Hepatocyte (in vitro differentiated cells): ENCODE measurements around the gene SRSF11. TPM values are rescaled to one million over a fixed set of nuclear protein-coding genes. Genes with fewer than 3 reads are reported as not detected.

Source experiments
- DNase-seq: peaks from one replicate; pipeline ENCODE4 v3.0.0-alpha.2; 2016; ENCODE audit warnings: low spot score
- H2AFZ ChIP-seq: fragments of 200-600 bp; sonication (generic); 2 replicates; pipeline ENCODE4 v1.6.0; 2016; ENCODE audit warnings: antibody characterized with exemption, mild to moderate bottlenecking
- H3K27ac ChIP-seq: fragments of 200-600 bp; sonication (generic); 2 replicates; pipeline ENCODE4 v1.5.1; 2016; ENCODE audit warnings: mild to moderate bottlenecking
- H3K27me3 ChIP-seq: fragments of 200-600 bp; sonication (generic); 2 replicates; pipeline ENCODE4 v1.6.1; 2016
- H3K36me3 ChIP-seq: fragments of 200-600 bp; sonication (generic); replicated peaks from 2 replicates; pipeline ENCODE4 v1.5.1; 2016; ENCODE audit warnings: low read depth; ENCODE audit not compliant: insufficient read depth
- H3K4me1 ChIP-seq: fragments of 200-600 bp; sonication (generic); 2 replicates; pipeline ENCODE4 v1.5.1; 2016; ENCODE audit warnings: mild to moderate bottlenecking, moderate library complexity; ENCODE audit not compliant: insufficient read depth
- H3K4me2 ChIP-seq: fragments of 200-600 bp; sonication (generic); 2 replicates; pipeline ENCODE4 v1.6.0; 2016
- H3K4me3 ChIP-seq: fragments of 200-600 bp; sonication (generic); 2 replicates; pipeline ENCODE4 v1.5.1; 2016; ENCODE audit warnings: mild to moderate bottlenecking
- H3K79me2 ChIP-seq: fragments of 200-600 bp; sonication (generic); 2 replicates; pipeline ENCODE4 v1.6.0; 2017; ENCODE audit warnings: mild to moderate bottlenecking
- H3K9me2 ChIP-seq: fragments of 200-600 bp; sonication (generic); replicated peaks from 2 replicates; pipeline ENCODE4 v1.6.0; 2017; ENCODE audit warnings: mild to moderate bottlenecking; ENCODE audit not compliant: insufficient read depth
- H3K9me3 ChIP-seq: fragments of 200-600 bp; sonication (generic); 2 replicates; pipeline ENCODE4 v1.5.1; 2016; ENCODE audit warnings: low read depth, mild to moderate bottlenecking
- H4K20me1 ChIP-seq: fragments of 200-600 bp; sonication (generic); 2 replicates; pipeline ENCODE4 v1.6.0; 2016; ENCODE audit warnings: mild to moderate bottlenecking; ENCODE audit not compliant: insufficient read depth, poor library complexity, severe bottlenecking
- CTCF ChIP-seq: fragments of 200-600 bp; sonication (generic); IDR thresholded peaks from 2 replicates; pipeline ENCODE4 v1.5.1; 2016; ENCODE audit warnings: antibody characterized with exemption, mild to moderate bottlenecking; ENCODE audit not compliant: poor library complexity
- EZH2 ChIP-seq: fragments of 200-600 bp; sonication (generic); IDR thresholded peaks from 2 replicates; pipeline ENCODE4 v1.6.1; 2016; ENCODE audit warnings: antibody characterized with exemption, mild to moderate bottlenecking, borderline replicate concordance
- EZH2phosphoT487 ChIP-seq: fragments of 200-600 bp; sonication (generic); IDR thresholded peaks from one replicate; pipeline ENCODE4 v1.6.1; 2018; ENCODE audit warnings: antibody characterized with exemption, mild to moderate bottlenecking, low read depth, moderate library complexity; ENCODE audit not compliant: unreplicated experiment, severe bottlenecking
- WGBS: methylation state at CpG from one replicate; pipeline ENCODE4 v1.1.6; 2016; ENCODE audit warnings: low lambda C conversion rate; ENCODE audit errors: missing lambda C conversion rate; 5-methylcytosine and 5-hydroxymethylcytosine counted together
- polyA plus RNA-seq: library from polyadenylated mRNA; unstranded; fragments of >200 nt; fragmentation: Nextera tagmentation; extraction: Ambion mirVana; gene quantifications from 2 replicates; pipeline ENCODE4 v1.2.1, GENCODE V29; 2016
- total RNA-seq: library from RNA; depleted of rRNA; stranded (reverse); fragments of >200 nt; gene quantifications from 2 replicates; pipeline ENCODE4 v1.2.3, GENCODE V29; 2014

Gene SRSF11
- total and polyA plus RNA-seq, 2 experiments from 2014 or later = 161 to 185 TPM

GRCh38 chr1:70227439-70227838, 6.3 kb downstream of the SRSF11 start:
- H3K9me3 ChIP-seq = no peaks in the 10 kb centered on the region
- peaks cover 16% of the 10 kb centered on the region for H3K4me1 ChIP-seq
- H3K4me2 ChIP-seq = no peak overlapping the region
- H3K27me3 ChIP-seq = no peaks in the 10 kb centered on the region
- no peak overlapping the region for H3K4me3 ChIP-seq
- no peak for DNase-seq
- H2AFZ ChIP-seq = no peak overlapping the region
- 90% methylated on average over 1 of the region's 1 CpG for WGBS
- no peaks in the 10 kb centered on the region for H3K9me2 ChIP-seq
- TF ChIP-seq CTCF (no peak), EZH2 (no peak), EZH2phosphoT487 (no peak)
- peaks cover 98% of the 10 kb centered on the region for H3K79me2 ChIP-seq
- peaks cover 74% of the 10 kb centered on the region for H4K20me1 ChIP-seq
- H3K27ac ChIP-seq = no peak overlapping the region
- no peaks in the 10 kb centered on the region for H3K36me3 ChIP-seq

GRCh38 chr1:70228670-70229069, 7.5 kb downstream of the SRSF11 start:
- H3K4me2 ChIP-seq = no peak overlapping the region
- H3K4me3 ChIP-seq = no peak overlapping the region
- TF ChIP-seq CTCF = no peak
- TF ChIP-seq EZH2phosphoT487 = no peak
- TF ChIP-seq EZH2 = no peak
- DNase-seq = no peak
- H2AFZ ChIP-seq = no peak overlapping the region
- H3K79me2 ChIP-seq = peaks cover 89% of the 10 kb centered on the region
- peaks cover 62% of the 10 kb centered on the region for H4K20me1 ChIP-seq
- peaks cover 7% of the 10 kb centered on the region for H3K4me1 ChIP-seq
- no peak overlapping the region for H3K27ac ChIP-seq
- H3K36me3 ChIP-seq = no peaks in the 10 kb centered on the region
- H3K27me3 ChIP-seq = no peaks in the 10 kb centered on the region
- H3K9me3 ChIP-seq = no peaks in the 10 kb centered on the region
- 98% methylated on average over 2 of the region's 2 CpGs for WGBS
- no peaks in the 10 kb centered on the region for H3K9me2 ChIP-seq

GRCh38 chr1:70231475-70231874, 10.3 kb downstream of the SRSF11 start:
- Histone ChIP-seq H3K79me2 (peaks cover 71% of the 10 kb centered on the region), H3K9me3 (no peaks in the 10 kb centered on the region), H2AFZ (no peak overlapping the region), H3K4me3 (no peak overlapping the region), H4K20me1 (peaks cover 37% of the 10 kb centered on the region), H3K36me3 (no peaks in the 10 kb centered on the region), H3K9me2 (no peaks in the 10 kb centered on the region), H3K27ac (no peak overlapping the region), H3K4me1 (no peaks in the 10 kb centered on the region), H3K27me3 (no peaks in the 10 kb centered on the region), H3K4me2 (no peak overlapping the region)
- TF ChIP-seq EZH2phosphoT487 (no peak), EZH2 (no peak), CTCF (no peak)
- WGBS = 97% methylated on average over 4 of the region's 4 CpGs
- DNase-seq = no peak

- Histone ChIP-seq H3K36me3 (no peaks in the 10 kb centered on the region), H3K4me3 (no peak overlapping the region), H3K4me1 (no peaks in the 10 kb centered on the region), H3K9me3 (no peaks in the 10 kb centered on the region), H3K27me3 (no peaks in the 10 kb centered on the region), H3K9me2 (no peaks in the 10 kb centered on the region), H3K27ac (no peak overlapping the region), H2AFZ (no peak overlapping the region), H3K4me2 (no peak overlapping the region), H4K20me1 (peaks cover 10% of the 10 kb centered on the region), H3K79me2 (peaks cover 50% of the 10 kb centered on the region)
- TF ChIP-seq EZH2phosphoT487 (no peak), CTCF (no peak), EZH2 (no peak)
- no peak for DNase-seq
Observed at GRCh38 chr1:70234733-70235132, 13.6 kb downstream of the SRSF11 start.
